Heart left ventricle (tissue), 13 donors: ENCODE results near the gene NELL1.

Experiments
- CTCF ChIP-seq, 12 donors: fragments of 200-600 bp; sonication (generic) in 4 of 12; IDR thresholded peaks; one replicate each; pipeline versions ENCODE4 v1.5.0 to v1.8.0; 2018 to 2022; ENCODE audit warnings: antibody characterized with exemption in 12 of 12, mild to moderate bottlenecking in 5 of 12
- POLR2A ChIP-seq, 2 donors: fragments of 450-650 bp; IDR thresholded peaks; one replicate each; pipeline ENCODE4 v1.6.1; 2017; ENCODE audit warnings: antibody characterized with exemption in 2 of 2, mild to moderate bottlenecking in 2 of 2, moderate library complexity in 2 of 2
- donor health status: ischemic (EF 13 %, LVEDD 7.1; RV severe dilation, severe dysfunction).
- donor health status: DM: no; HTN: yes; CAD: no.
- donor health status: DM: no; HTN: no; CAD: no.
- donor health status: ischemic (EF 25% LVEDD 6.9; RV normal size, moderate dysfunction).
- donor health status: ischemic (EF 25% LVEDD 5.7; RV mildly dilated, moderate dysfunction).
- donor health status: ischemic (EF 35%, LVEDD 5.7; RV mildly dilated, moderate dysfunction).
- donor health status: nonischemic (EF 11% LVEDD 7.7; RV severe dilation, severe dysfunction).
- donor health status: DM: yes; HTN: yes; CAD: no.
- donor health status: PGD.
- donor health status: ischemic (EF 29% LVEDD 5.4; RV normal size, mild dysfunction).
- donor health status: nonischemic (EF 23%, LVEDD 6.1; RV moderate dilation, normal function).

GRCh38 chr11:21229224-21229623, 559.8 kb downstream of the NELL1 start:
- no peak for TF ChIP-seq POLR2A (IDR thresholded peaks at IDR 0.05)
- no peak for TF ChIP-seq CTCF (IDR thresholded peaks at IDR 0.05)
